ENCODE results near the gene UBE2V1.

UBE2V1 gene

DNA sequence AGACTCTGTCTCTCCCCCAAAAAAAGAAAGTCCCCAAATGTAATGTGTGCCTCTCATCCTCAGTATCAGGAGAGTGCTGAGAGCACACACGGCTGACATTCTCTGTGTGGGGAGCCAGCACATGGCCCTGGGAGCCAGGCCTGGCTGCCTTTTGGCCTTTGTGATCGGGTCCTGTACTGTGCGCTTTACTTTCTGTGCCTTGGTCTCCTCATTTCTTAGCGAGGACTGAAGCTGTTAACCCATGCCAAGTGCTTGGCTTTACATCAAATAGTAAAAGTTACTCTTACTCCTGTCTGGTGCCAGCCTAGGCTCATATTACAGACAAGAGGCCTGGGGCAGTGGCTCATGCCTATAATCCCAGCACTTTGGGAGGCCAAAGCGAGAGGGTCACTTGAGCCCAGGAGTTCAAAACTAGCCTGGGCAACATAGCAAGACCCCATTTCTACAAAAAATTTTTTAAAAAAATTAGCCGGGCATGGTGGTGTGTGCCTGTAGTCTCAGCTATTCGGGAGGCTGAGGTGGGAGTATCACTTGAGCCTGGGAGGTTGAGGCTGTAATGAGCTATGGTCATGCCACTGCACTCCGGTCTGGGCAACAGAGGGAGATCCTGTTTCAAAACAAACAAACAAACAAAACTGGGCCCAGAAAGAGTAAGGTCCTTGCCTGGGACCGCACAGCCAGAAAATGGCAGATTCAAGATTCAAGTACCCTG, 79.8 kb downstream of the UBE2V1 start:
- DNase-seq (ENCODE audit: extremely low read depth, low read depth) = no peak
- TF ChIP-seq, protein P1, sequence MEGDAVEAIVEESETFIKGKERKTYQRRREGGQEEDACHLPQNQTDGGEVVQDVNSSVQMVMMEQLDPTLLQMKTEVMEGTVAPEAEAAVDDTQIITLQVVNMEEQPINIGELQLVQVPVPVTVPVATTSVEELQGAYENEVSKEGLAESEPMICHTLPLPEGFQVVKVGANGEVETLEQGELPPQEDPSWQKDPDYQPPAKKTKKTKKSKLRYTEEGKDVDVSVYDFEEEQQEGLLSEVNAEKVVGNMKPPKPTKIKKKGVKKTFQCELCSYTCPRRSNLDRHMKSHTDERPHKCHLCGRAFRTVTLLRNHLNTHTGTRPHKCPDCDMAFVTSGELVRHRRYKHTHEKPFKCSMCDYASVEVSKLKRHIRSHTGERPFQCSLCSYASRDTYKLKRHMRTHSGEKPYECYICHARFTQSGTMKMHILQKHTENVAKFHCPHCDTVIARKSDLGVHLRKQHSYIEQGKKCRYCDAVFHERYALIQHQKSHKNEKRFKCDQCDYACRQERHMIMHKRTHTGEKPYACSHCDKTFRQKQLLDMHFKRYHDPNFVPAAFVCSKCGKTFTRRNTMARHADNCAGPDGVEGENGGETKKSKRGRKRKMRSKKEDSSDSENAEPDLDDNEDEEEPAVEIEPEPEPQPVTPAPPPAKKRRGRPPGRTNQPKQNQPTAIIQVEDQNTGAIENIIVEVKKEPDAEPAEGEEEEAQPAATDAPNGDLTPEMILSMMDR (IDR thresholded peaks at IDR 0.05; ENCODE audit: low read depth, low read length, missing control alignments) = no peak
- H3K4me3 ChIP-seq (replicated peaks; ENCODE audit: low read depth, low read length) = no peak overlapping the region
